GM18508 (cell line): ENCODE measurements around the gene TRMT112.

Experiments
- ATAC-seq: cut with Tn5 transposase; IDR thresholded peaks from one replicate; pipeline ENCODE4 v1.9.1; 2021; ENCODE audit warnings: moderate number of reproducible peaks; ENCODE audit not compliant: insufficient read depth, unreplicated experiment

TRMT112 gene

DNA sequence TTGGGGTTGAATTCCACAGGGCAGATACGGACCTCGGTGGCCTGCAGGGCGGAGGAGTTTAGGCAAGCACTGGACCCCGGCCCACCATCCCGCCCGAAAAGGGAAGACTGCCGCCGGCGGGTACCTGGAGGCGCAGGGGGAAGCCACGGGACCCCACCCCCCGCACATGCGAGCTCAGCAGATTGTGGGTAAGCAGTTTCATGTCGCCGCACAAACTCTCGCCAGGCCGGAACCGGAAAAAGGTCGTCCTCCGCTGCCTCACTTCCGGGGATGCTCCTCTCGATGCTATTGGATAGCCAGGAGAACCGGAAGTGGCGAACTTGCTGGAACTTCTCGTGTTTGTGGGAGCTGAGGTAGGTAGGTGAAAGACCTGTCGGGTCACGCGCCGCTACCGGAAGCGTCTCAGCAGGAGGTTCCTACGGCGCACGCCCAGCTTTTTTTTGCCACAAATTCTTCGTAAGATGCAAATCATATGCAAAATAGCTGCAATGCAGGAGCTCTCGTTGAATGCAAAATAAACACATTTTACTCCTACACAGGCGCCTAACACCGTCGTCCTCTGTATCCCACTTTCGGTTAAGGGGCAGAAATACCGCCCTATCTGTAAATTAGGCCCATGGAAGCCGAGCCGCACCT is at the start of gene TRMT112:
Gene TRMT112 (minus strand): TSS at position 235 of the 636 bp plus-strand sequence. CDS start 33 bp downstream, at position 202.
- peak; percentile 45 for ATAC-seq

DNA sequence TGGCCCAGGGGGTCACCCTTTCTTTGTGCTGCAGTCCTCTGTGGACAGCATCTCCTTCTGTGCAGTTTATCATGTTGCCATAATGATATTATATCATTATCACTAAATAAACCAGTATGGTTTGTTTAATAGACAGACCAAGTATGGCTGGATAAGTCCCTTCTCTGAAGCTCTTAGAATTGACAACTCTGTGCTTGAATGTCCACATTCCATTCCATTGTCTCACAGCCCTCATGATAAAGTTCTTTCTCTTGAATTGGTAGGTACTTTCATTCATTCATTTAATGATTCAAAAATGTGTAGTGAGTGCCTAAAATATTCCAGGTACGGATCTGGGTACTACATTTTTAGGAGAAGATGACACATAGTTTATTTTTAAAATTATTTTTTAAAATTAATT is 49.4 kb upstream of the TRMT112 start:
- ATAC-seq, result no peak

DNA sequence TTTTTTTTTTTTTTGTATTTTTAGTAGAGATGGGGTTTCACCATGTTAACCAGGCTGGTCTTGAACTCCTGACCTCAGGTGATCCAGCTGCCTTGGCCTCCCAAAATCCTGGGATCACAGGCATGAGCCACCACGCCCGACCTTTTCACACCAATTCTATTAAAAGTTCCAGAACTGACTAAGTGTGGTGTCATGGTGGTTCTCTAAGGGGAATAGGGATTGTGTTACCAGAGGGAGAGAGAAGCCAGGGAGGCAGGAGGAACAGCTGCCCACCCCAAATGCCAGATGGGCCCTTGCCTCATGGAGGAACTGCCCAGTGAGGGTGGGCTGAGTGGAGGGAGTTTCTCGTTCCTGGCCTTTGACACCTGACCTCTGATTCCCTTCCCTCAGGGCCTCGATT is 47.6 kb upstream of the TRMT112 start:
- no peak for ATAC-seq

DNA sequence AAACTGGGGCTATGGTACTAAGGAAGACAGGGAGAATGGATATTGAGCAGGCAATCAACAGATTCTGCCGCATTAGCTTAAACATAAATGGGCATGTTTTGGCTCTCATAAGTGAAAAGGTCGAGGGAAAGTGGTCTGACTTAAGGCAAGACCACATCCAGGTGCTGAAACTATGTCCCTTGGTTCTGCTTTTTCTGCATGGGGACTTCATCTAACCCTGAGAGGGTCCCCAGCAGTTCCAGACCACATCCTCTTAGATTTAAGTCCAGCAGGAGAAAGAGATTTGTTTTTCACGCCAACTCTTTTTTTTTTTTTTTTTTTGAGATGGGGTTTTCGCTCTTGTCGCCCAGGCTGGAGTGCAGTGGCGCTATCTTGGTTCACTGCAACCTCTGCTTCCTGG is 47.1 kb upstream of the TRMT112 start:
- ATAC-seq, result no peak

DNA sequence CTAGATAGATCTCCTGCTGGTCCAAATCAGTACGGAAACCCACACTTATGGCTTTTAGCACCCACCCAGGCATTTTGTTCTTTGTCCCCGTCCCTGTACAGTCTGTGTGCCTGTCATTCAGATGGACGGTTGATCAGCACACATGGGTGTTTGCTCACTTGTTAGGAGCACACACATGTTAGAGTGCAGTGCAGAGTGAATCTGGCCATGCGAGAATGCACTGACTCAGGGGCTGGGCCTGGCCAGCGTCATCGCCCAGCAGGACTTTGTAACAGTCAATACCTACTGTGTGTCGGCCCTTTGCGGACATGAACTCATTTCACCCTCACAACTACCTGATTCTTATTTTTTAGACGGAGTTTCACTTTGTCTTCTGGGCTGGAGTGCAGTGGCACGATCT is 45.0 kb upstream of the TRMT112 start:
- no peak for ATAC-seq

DNA sequence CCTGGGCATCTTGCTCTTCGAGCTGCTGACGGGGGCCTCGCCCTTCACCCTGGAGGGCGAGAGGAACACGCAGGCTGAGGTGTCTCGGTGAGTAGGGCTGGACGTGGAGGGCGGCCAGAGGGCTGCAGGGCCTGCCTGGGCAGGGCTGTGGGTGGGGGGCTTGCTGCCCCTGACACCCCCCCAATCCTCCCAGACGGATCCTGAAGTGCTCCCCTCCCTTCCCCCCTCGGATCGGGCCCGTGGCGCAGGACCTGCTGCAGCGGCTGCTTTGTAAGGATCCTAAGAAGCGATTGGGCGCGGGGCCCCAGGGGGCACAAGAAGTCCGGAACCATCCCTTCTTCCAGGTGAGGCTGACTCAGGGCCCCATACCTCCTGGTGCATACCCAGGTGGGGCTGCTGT is 44.3 kb upstream of the TRMT112 start:
- no peak for ATAC-seq

- no peak for ATAC-seq
These were observed 43.1 kb upstream of the TRMT112 start for GRCh38 chr11:64360448-64360921.

DNA sequence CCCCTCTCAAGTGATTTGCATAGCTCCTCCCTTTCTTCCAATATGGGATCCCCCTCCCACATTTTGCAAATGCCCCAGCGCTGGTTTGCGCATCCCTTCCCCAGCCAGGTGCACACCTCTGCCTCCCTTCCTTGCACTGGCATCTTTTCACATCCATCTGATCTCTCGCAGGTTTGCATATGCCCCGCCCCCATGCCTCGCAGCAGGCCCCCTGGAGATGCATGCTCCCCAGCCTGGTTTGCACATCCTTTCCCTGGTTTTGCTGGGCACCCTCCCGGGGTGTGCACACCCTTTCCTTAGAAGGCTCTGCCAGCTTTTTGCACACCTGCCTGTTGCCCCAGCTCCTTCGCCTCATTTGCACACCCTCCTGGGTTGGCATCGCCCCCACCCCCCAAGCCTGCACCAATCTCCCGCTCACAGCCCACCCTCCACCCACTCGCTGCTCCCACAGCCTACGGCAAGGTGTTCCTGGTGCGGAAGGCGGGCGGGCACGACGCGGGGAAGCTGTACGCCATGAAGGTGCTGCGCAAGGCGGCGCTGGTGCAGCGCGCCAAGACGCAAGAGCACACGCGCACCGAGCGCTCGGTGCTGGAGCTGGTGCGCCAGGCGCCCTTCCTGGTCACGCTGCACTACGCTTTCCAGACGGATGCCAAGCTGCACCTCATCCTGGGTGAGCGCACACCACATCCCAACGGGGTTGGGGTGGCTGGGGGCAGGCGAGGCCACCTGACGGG is 42.5 kb upstream of the TRMT112 start:
- ATAC-seq, result no peak

DNA sequence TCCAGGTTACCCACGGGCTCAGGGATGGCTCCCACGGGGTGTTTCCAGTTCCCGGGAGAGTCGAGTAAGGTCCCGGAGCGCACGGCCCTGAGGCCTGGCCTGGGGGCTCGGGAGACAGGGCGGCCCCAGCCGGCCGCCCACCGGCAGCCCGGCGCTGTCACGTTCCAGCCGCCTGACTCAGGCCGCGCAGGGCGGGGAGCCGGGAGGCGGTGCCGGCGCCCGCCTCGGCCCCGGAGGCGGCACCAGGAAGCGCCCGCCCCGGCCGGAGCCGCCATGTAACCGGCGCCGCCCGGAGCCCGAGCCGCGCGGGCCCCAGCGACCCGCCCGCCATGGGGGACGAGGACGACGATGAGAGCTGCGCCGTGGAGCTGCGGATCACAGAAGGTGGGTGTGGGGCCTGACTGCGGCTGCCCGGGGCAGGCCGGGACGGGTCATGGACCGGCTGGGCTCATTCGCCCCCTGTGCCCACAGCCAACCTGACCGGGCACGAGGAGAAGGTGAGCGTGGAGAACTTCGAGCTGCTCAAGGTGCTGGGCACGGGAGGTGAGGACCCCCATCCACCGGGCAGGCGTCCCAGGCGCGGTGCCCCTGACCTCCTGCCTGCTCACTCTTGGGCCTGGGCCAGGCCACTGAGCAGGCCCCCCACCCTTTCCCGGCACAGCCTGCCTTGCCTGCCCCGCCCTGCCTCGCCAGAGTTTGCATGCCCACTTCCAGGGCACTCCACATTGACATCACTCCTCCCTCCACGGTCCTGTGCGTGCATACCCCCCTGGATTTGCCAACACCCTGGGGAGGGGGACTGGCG is 41.8 kb upstream of the TRMT112 start, which contains the start of gene RPS6KA4:
Gene RPS6KA4 (plus strand): TSS at position 256 of the 805 bp plus-strand sequence. CDS start 74 bp downstream, at position 330.
- ATAC-seq, result no peak

- no peak for ATAC-seq
These were observed 41.2 kb upstream of the TRMT112 start for GRCh38 chr11:64358536-64358906.

DNA sequence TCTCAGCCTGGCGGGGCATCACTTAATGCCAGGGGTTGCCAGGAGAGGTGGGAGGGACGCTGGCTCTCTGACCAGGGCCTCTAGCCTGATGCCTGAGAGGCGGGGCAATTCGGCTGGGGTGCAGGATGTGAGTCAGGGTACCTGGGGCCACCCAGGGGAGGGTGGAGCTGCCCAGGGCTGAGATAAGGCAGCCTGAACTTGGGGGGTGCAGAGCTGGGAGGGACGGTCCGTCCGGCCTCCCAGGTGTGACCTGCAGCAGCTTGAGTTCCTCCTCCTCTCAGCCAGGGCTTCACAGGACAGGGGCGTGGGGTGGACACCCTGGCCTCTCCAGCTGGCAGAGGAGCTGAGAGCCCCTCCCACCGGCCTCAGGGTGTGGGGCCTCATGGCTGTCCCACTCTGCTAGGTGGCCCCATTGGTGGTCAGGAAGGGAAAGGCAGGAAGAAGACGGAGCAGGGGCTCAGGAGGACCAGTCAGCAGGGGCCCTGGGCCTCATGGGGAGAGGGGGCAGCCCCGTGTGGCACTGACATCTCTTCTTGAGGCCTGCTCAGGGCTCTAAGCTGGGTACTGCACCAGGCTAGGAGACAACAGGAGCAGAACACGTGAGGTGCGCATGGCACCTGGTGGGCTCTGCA is 40.7 kb upstream of the TRMT112 start:
- ATAC-seq, result no peak

- no peak for ATAC-seq
These were observed 40.1 kb upstream of the TRMT112 start for GRCh38 chr11:64357446-64357845.

GRCh38 chr11:64356498-64357411 is 39.4 kb upstream of the TRMT112 start:
- ATAC-seq, result no peak

GRCh38 chr11:64355078-64355940 is 38.0 kb upstream of the TRMT112 start:
- ATAC-seq, result no peak

GRCh38 chr11:64353715-64354506 is 36.6 kb upstream of the TRMT112 start:
- no peak for ATAC-seq

DNA sequence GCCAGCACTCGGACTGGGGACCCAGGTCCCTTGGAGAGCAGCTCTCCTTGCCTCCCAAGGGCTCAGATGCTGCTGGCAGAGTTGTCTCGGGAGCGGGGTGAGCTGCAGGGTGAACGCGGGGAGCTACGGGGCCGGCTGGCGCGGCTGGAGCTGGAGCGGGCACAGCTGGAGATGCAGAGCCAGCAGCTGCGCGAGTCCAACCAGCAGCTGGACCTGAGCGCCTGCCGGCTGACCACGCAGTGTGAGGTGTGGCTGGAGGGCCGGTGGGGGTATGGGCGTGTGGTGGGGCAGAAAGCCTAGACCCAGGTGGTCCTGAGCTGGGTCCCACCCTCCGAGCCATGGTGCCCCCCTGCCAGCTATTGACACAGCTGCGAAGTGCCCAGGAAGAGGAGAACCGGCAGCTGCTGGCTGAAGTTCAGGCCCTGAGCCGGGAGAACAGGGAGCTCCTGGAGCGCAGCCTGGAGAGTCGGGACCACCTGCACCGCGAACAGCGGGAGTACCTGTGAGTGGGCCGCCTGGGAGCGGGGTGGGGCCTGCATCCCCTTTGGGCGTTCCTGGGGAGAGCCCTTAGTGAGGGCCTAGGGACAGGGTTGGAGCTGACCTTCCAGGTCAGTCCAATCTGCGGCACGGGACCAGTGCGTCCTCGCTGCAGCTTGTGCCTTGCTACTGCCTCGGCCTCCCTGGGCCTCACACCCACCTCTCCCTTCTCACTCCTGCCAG is 35.8 kb upstream of the TRMT112 start:
- ATAC-seq, result no peak
